ENCODE measurements around the gene SLC13A3. TPM values are rescaled to one million over a fixed set of nuclear protein-coding genes. Genes with fewer than 3 reads are reported as not detected.

SLC13A3 gene
- total RNA-seq, 3 donors from 2014 or later: 1.3 to 2.9 (median 1.6) TPM

DNA sequence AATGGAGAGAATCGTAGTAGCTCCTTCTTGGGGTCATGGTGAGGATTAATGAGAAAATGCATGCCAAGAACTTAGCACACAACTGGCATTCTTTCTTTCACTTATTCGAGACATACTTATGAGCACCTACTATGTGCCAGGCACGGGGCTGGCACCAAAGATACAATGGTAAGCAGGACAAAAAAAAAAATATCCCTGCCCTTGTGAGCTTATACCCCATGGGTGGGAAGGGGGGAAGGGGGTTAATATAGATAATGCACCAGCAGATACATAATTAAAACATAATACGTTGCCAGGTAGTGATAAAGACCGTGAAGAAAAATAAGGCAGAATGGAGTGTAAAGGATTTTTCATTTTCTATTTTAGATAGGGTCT lies 8.3 kb downstream of the SLC13A3 start:
- H3K27me3 ChIP-seq: no peaks in the 10 kb centered on the region
- DNase-seq (ENCODE audit: low spot score in 2 of 2): no peak
- no peaks in the 10 kb centered on the region for H3K36me3 ChIP-seq
- TF ChIP-seq POLR2AphosphoS5 (IDR thresholded peaks at IDR 0.05): no peak
- TF ChIP-seq, protein P1, sequence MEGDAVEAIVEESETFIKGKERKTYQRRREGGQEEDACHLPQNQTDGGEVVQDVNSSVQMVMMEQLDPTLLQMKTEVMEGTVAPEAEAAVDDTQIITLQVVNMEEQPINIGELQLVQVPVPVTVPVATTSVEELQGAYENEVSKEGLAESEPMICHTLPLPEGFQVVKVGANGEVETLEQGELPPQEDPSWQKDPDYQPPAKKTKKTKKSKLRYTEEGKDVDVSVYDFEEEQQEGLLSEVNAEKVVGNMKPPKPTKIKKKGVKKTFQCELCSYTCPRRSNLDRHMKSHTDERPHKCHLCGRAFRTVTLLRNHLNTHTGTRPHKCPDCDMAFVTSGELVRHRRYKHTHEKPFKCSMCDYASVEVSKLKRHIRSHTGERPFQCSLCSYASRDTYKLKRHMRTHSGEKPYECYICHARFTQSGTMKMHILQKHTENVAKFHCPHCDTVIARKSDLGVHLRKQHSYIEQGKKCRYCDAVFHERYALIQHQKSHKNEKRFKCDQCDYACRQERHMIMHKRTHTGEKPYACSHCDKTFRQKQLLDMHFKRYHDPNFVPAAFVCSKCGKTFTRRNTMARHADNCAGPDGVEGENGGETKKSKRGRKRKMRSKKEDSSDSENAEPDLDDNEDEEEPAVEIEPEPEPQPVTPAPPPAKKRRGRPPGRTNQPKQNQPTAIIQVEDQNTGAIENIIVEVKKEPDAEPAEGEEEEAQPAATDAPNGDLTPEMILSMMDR (IDR thresholded peaks at IDR 0.05): no peak
- no peak for TF ChIP-seq POLR2A (IDR thresholded peaks at IDR 0.05)
- no peaks in the 10 kb centered on the region for H3K9me3 ChIP-seq
- intact Hi-C loops (cut with DNase I; ENCODE audit: low total_unique reads): no loop called here
- H3K27ac ChIP-seq: no peak overlapping the region
- no peak overlapping the region for H3K4me3 ChIP-seq
- H3K4me1 ChIP-seq: no peaks in the 10 kb centered on the region

- no peaks in the 10 kb centered on the region for H3K4me1 ChIP-seq
- no peak for DNase-seq (ENCODE audit: low spot score in 2 of 2)
- H3K27me3 ChIP-seq: no peaks in the 10 kb centered on the region
- no peak overlapping the region for H3K27ac ChIP-seq
- intact Hi-C loops (cut with DNase I; ENCODE audit: low total_unique reads): no loop called here
- no peaks in the 10 kb centered on the region for H3K9me3 ChIP-seq
- H3K36me3 ChIP-seq: no peaks in the 10 kb centered on the region
- TF ChIP-seq POLR2AphosphoS5 (IDR thresholded peaks at IDR 0.05) (no peak), POLR2A (IDR thresholded peaks at IDR 0.05) (no peak)
- TF ChIP-seq, protein P1 (IDR thresholded peaks at IDR 0.05): no peak
- no peak overlapping the region for H3K4me3 ChIP-seq
Observed at GRCh38 chr20:46642265-46642968, 8.8 kb downstream of the SLC13A3 start.

- H3K27me3 ChIP-seq: no peaks in the 10 kb centered on the region
- no peaks in the 10 kb centered on the region for H3K36me3 ChIP-seq
- no peak overlapping the region for H3K4me3 ChIP-seq
- no peak for DNase-seq (ENCODE audit: low spot score in 2 of 2)
- intact Hi-C loops (cut with DNase I; ENCODE audit: low total_unique reads): no loop called here
- no peak overlapping the region for H3K27ac ChIP-seq
- no peaks in the 10 kb centered on the region for H3K9me3 ChIP-seq
- TF ChIP-seq POLR2A (IDR thresholded peaks at IDR 0.05): no peak
- TF ChIP-seq POLR2AphosphoS5 (IDR thresholded peaks at IDR 0.05): no peak
- TF ChIP-seq, protein P1 (IDR thresholded peaks at IDR 0.05): no peak
- H3K4me1 ChIP-seq: no peaks in the 10 kb centered on the region
Observed at GRCh38 chr20:46641424-46641823, 9.8 kb downstream of the SLC13A3 start.

DNA sequence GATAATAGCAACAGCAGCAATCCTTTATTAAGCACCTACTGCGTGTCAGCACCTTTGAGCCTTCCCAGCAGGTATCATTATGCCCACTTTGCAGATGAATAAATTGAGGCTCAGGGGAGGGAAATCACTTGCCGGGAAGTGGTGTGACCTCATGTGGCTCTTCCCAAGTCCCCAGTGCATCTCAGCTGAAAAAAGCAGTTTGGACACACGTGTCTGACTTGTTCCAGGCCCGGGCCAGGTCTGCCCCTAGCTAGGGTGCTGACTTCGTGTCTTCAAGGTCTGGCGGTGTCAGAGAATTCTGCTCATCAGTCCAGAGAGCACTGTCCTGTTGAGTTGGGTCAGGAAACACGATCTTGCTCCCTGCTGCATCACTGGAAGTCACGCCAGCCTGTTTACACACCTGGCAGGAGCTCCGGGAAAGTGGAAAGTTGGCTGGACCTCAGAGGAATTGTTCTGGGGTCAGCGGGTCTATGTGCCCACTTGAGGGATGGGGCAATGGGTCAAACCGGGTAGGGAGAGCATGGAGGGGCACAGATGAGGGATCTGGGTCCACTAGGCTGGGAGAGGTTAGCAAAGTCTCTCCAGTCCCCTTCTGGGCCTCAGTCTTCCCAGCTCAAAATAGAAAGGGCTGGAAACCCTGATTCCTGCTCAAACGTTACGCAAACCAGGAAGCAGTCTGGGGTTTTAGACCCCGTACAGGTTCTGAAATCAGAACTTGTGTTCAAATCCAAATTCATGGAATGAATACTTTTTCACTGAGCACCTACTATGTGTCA lies 10.5 kb downstream of the SLC13A3 start:
- intact Hi-C loops (cut with DNase I; ENCODE audit: low total_unique reads): no loop called here
- TF ChIP-seq POLR2AphosphoS5 (IDR thresholded peaks at IDR 0.05) (no peak), POLR2A (IDR thresholded peaks at IDR 0.05) (no peak)
- TF ChIP-seq, protein P1 (IDR thresholded peaks at IDR 0.05): no peak
- H3K27ac ChIP-seq: no peak overlapping the region

DNA sequence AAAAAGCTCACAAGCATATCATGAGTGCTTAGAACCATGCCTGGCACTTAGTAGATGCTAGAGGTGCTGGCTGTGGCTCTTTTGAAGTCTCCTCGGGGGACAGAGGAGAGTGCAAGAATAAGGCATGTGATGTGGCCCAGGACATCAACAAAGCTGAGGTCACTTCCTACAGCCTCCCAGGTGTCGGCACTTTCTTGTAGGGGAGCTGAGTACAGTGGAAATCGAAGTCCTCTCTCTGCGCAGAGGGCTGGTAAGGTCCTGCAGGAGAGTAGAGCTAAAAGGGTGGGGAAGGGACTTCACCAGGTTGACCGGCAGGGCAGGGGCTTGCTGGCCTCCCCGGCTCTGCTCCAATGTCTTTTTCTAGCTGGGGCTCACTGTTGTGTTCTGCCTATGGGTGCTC lies 11.2 kb downstream of the SLC13A3 start:
- Histone ChIP-seq H3K27me3 (no peaks in the 10 kb centered on the region), H3K9me3 (no peaks in the 10 kb centered on the region), H3K36me3 (no peaks in the 10 kb centered on the region), H3K27ac (no peak overlapping the region), H3K4me3 (no peak overlapping the region), H3K4me1 (no peaks in the 10 kb centered on the region)
- TF ChIP-seq, protein P1 (IDR thresholded peaks at IDR 0.05): no peak
- no peak for TF ChIP-seq POLR2A (IDR thresholded peaks at IDR 0.05)
- TF ChIP-seq POLR2AphosphoS5 (IDR thresholded peaks at IDR 0.05): no peak
- DNase-seq (ENCODE audit: low spot score in 2 of 2): no peak
- intact Hi-C loops (cut with DNase I; ENCODE audit: low total_unique reads): no loop called here

More for the DNA sequence above, 10.5 kb downstream of the SLC13A3 start:
- no peak overlapping the region for H3K4me3 ChIP-seq
- H3K9me3 ChIP-seq: no peaks in the 10 kb centered on the region
- DNase-seq (ENCODE audit: low spot score in 2 of 2): no peak
- H3K36me3 ChIP-seq: no peaks in the 10 kb centered on the region
- no peaks in the 10 kb centered on the region for H3K27me3 ChIP-seq
- no peaks in the 10 kb centered on the region for H3K4me1 ChIP-seq
